HK-2 (cell line): Measurements from ENCODE around the gene ZNF423.
A peak's percentile ranks its signal among the peaks of the same experiment; 100 is the strongest.
"Not testable (repeated sequence)": the region's sequence is repeated elsewhere in the genome, so short reads cannot be mapped to it uniquely, and the experiment has no call there.

Source experiments
- DNase-seq: peaks from one replicate; pipeline ENCODE4 v3.0.0-alpha.2; 2018; ENCODE audit not compliant: unreplicated experiment

The ZNF423 gene

DNA sequence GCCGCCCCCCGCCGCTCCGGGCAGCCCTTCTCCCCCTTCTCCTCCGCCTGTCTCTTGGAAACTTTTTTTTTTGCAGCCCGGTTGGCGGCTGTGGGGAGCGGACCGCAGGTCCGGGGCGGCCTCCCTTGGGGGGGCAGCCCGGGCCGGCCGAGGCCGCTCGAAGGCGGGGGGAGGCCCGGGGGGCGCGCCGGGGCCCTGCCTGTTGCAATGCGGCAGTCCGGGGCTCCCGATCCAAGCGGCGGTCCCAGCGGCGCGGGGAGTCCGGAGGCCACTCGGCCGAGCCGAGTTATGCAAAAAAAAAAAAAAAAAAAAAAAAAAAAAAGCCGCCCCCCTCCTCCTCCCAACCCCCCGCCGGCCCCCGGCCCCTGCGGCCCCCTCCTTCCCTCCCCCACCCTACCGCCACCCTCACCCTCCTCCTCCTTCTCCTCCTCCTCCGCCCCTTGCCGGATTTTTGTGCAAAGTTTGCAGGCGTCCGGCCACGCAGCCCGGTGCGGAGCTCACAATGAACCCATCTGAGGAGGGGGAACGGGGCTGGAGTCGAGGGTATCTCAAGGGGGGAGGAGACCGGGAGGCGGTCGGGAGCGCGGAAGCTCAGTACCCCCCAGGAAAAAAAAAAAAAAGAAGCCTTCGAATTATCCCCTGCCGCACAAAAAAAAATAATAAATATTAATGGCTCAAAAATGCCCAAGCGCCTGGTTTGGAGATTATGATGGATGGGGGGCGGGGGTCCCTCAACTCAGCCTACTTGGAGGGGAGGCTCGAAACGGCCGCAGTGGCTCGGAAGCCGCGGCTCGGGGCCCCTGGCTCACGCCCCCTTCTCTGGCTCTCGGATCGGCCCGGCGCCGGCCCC, at the start of gene ZNF423:
TSS of gene ZNF423 (minus strand) at position 291 of the 850 bp plus-strand sequence. CDS start 338 bp downstream, outside the sequence.
- DNase-seq = no peak

DNA sequence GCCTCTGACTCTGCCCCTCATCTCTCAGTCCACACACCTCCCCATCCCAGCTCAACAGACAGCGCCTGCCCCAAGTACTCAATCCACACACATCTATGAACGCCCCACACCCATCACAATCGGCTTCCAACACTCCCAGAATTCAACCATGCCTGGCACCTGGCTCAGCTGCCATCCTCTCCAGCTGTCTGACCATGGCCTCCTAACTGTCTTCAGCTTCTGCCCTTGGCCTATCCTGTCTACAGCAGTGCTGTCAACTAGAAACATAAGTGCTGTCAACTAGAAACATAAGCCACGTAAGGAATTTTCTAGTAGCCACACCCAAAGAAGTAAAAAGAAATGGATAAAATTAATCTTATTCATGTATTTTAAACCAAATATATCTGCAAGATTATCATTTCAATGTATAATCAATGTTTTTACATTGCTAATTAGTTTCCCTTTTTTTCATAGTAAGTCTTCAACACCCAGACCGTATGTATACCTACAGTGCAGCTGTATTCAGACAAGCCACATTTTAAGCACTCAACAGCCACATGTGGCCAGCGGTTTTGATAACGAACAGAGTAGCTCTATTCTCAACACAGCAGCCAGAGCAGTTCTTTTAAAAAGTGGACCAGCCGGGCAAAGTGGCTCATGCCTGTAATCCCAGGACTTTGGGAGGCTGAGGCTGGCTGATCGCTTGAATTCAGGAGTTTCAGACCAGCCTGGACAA, 48.6 kb upstream of the ZNF423 start:
- DNase-seq = no peak

DNA sequence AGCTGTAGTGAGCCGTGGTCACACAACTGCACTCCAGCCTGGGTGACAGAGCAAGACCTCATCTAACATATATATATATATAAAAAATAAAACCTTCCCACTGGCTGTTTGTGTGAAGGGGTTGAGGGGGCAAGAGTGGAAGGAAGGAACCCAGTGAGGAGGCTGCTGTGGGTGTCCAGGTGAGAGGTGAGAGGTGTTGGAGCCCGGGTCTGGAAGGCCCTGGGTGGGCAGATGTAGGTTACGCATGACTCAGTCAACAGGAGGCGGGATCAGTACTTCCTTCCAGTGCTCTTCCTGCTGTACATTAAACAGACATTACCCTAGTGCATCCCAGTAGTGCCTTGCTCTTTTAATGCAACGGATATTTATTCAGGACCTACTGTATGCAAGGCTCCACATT, 47.0 kb upstream of the ZNF423 start:
- DNase-seq = no peak

DNA sequence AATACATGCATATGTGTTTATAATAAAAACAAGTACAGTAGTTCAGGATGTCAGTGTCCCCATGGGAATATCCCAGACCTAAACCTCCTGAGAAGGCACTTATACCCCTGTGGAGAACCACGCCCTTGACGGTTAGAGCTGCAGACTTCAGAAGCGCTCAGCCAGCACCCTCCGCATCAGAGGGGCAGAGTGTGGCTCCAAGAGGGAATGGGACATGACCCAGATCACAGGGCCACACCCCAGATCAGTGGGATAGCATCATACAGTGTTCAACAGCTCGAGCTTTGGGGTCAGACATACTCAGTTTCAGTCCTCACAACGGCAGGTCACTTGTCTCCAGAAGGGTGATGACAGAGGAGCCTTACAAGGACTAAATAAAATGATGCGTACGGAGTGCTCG, 45.8 kb upstream of the ZNF423 start:
- no peak for DNase-seq

DNA sequence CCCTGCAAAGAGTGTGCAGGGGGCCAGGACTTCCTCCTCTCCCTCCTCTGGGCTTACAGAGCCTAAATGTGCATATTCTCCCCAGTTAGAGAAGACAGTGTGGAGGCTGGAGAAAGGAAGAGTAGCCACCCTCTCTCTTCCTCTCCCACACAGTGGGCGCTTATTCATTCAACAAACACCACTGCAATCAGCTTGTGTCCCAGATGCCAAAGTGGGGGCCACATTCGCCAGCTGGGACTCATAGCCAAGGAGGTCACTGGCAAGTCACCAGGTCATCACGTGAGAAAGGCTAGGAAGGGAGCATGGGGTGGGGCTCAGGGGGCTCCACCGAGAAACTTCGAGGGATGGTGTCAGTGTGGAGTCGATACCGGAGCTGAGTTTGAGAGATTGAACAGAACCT, 45.0 kb upstream of the ZNF423 start:
- DNase-seq = no peak

DNA sequence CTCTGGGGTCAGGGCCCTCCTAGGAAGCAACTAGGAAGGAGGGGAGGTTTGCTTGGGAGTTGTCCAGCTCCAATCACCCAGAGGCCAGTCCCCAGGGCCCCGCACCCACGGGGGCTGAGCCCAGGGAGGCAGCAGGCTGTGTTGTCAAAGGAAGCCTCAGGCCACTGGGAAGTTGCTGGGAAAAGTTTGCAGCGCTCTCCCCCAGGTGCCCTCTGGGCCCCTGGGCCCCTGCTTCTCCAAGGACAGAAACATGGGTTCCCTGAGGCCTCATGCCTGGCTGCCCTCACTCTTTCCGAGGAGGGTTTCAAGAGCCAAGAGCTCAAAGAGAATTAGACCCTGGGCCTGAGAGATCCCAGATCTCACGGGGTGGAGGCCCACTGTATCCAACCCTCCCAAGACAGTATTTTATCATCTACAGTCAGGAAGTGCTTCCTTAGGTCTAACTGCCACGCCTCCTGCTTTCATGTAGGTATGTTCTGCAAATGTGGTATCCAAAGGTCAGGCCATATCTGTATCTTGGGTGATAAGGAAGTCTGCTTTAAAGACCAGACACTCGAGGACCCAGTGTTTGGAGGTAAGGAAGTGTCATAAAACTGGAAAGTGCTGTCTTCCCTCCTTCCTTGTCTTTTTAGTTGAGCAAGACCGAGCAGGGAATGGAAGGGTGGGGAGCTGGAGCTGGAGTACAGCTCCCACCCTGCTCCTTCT, 44.2 kb upstream of the ZNF423 start:
- DNase-seq = no peak

DNA sequence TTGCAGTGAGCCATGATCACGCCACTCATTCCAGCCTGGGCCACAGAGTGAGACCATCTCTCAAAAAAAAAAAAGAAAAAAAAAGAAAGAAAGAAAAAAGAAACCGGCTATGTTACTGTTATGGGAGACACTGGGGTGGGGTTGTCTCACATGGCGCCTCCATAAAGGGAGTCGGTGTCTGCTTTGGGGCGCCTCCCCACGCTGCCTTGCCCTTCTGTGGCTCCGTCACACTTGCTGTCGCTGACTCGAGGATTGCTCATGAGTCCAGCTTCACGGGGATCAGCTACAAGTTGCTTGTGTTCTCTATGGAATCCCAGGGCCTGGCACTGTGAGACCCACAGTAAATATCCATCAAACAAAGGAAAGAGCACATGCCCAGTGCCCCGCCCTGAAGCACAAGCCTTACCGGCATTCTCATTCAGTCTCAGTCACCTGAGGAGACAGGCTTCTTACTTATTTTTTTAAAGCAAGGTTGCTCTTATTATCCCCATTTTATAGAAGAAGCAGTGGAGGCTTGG, 40.6 kb upstream of the ZNF423 start:
- no peak for DNase-seq

DNA sequence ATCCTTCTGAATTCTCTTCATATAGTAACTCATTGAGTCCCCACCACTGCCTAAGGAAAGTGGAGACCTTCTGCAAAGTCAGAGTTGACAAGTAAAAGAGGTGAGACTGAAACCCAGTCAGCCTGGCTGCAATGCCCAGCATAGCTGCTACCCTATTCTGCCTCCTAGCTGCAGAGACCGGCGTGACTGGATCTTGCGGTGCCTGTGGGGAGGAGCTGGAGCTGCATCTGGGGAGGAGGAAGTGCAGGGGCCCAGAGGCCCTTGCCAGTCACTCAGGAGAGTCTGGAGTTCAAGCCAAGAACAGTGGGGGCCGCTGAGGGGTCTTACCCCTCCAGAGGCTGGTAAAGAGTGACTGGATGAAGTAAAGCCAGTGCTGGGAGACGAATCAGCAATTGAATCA, 35.0 kb upstream of the ZNF423 start:
- no peak for DNase-seq

DNA sequence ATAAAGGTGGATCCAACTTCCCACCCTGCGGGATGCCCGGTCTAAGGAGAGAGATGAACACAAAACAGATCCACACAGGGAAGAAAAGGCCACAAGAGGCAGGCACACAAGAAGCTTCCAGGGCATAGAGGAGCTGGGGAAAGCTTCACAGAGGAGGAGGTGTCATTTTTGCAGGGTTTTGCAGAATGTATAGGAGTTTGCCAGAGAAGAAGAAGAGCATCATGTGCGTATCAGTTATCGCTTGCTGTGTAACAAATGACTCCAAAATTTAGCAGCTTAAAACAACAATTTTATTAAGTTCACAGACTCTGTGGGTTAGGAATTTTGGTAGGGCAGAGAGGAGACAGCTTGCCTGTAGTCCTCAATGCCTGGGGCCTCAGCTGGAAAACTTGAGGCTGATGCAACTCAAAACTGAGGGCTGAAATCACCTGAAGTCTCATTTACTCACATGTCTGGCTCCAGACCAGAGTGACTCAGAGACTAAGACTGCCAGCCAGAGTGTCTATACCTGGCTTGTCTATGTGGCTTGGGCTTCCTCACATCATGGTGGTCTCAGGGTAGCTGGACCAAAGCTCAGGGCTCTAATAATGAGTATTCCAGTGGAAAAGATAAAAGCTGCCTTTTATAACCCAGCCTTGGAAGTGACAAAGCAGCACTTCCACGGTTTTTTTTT, 33.9 kb upstream of the ZNF423 start:
- no peak for DNase-seq

DNA sequence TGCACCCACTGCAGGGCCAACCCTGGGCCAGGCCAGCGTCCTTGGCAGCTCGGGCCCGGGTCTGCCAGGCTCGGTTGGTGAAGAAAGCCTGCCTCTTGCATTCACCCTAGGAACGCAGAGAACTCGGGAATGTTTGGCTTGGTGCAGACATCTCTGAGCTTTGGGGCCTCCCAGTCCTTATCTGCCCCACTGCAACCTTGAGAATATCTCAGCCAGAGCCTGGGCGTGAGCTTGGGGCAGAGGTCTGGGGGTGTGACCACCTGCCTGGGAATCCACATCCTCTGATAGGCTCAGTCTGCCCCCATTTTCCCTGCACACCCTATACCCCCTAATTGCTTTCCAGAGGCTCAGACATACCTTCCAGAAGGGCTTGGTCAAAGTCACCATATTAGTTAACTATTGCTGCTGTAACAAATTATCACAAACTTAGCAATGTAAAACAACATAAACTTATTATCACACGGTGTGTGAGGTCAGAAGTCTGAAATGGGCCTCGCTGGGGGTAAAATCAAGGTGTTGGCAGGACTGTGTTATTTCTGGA, 30.7 kb upstream of the ZNF423 start:
- DNase-seq = no peak

DNA sequence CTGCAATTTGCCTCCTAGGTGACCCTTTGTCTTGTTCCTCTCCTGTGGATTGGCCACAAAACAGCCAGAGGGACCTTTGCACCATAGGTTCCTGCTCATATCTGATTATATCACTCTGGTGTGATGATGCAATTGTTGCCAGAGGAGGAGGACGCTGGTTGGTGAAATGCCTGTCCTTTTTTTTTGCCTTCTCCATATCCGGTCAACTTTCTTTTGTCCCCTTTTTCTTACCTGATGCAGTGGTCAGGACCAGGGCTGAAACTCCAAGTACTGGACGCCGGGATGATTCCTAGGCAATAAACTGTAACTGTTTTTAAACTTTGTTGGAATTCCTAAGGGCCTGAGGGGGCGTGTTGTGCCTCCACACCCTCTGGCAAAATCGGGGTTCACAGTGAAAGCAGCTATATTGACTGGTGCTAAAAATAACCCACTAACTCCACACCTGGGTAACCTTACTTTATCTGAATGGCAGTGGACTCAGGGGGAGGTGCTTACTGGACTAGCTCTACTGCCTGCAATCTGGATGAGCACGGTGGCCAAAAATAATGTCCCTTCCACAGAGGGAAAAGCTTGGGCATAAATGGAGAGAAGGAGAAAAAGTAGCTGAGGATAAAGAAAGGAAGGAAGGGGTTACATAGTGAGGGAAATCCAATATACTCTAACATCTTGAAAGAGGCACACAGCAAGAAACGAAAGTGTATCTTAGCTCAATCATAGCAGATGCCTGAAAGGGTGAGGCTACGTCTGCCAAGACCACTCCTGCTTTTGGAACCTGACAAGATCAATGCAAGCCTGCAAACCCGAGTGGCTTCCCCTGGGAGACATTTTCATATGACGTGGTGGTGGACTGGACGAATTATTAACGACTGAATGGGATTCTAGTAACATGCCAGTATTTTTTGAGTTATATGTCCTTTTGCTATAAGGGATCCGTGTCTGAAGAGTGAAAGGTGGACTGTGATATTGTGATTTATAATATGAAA, 28.4 kb upstream of the ZNF423 start:
- no peak for DNase-seq

DNA sequence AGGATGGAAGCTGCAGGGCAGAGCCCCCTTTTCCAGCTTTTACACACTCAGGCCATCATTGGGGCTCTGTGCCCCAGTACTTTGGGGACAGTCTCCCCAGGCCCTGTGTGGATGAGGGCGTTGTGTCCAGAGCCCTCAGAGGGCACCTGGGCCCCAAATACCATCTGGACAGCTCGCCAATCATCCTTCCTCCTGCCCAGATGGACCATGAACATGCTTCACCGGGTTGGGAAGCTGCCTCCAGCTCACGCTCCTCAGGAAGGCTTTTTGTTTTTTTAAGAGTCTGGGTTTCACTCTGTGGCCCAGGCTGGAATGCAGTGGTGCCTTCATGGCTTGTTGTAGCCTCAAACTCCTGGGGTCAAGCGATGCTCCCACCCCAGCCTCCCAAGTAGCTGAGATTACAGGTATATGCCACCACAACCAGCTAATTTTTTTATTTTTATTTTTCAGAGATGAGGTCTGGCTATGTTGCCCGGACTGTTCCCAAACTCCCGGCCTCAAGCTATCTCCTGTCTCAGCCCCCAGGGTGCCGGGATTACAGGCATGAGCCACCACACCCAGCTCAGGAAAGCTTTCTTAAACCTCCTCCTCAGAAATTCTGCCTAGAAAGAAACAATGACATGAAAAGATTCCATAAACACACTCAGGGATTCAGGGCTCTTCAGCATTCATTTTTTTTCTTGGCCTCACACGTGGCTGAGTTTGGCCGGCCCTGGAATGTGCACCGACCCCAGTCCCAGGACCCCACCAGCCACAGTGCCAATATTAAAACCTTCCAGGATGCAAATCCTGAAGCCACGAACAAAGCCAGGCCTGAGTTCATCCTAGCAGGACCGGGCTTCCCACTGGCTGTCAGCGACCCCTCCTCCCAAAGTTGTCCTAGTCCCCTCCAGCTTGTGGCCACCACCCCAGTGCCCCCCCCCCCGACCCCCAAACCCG, 27.4 kb upstream of the ZNF423 start:
- DNase-seq = no peak

DNA sequence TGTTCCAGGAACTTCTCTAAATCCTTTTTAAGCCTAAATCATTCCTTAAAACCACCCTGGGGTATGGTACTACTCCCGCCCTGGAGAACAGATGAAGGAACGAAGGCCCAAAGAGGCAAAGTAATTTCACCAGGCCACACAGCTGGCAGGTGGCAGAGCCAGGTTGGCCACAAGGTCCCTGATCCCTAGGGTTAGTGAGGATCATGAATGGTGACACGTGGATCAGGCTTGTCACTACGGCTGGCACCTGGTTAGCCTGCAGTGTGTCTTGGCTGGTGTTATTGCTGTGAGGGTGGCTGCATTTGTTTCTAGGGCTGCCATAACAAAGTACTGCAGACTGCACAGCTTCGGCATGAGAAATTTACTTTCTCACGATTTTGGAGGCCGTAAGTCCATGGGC, 26.0 kb upstream of the ZNF423 start:
- DNase-seq = no peak

DNA sequence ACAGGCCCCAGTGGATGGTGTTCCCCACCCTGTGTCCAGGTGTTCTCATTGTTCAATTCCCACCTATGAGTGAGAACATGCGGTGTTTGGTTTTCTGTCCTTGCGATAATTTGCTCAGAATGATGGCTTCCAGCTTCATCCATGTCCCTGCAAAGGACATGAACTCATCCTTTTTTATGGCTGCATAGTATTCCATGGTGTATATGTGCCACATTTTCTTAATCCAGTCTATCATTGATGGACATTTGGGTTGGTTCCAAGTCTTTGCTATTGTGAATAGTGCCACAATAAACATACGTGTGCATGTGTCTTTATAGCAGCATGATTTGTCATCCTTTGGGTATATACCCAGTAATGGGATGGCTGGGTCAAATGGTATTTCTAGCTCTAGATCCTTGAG, 22.6 kb upstream of the ZNF423 start:
- DNase-seq = not testable (repeated sequence)

DNA sequence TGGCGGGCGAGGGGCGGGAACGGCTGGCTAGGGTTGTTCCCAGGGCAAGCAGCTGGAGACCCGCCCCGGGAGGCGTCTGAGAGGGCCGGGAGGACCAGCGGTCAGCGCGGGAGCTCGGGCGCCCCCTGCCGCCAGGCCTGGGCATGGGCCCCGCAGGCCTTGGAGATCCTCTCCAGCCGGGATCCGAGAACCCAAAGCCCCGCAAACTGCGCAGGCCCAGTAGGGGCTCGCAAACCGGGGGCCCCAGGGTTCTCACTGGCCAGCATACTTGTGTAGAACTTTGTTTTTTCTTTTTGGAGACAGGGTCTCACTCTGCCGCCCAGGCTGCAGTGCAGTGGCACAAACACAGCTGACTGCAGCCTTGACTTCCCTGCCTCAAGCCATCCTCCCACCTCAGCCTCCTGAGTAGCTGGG, 20.8 kb upstream of the ZNF423 start:
- DNase-seq = peak; percentile 41

DNA sequence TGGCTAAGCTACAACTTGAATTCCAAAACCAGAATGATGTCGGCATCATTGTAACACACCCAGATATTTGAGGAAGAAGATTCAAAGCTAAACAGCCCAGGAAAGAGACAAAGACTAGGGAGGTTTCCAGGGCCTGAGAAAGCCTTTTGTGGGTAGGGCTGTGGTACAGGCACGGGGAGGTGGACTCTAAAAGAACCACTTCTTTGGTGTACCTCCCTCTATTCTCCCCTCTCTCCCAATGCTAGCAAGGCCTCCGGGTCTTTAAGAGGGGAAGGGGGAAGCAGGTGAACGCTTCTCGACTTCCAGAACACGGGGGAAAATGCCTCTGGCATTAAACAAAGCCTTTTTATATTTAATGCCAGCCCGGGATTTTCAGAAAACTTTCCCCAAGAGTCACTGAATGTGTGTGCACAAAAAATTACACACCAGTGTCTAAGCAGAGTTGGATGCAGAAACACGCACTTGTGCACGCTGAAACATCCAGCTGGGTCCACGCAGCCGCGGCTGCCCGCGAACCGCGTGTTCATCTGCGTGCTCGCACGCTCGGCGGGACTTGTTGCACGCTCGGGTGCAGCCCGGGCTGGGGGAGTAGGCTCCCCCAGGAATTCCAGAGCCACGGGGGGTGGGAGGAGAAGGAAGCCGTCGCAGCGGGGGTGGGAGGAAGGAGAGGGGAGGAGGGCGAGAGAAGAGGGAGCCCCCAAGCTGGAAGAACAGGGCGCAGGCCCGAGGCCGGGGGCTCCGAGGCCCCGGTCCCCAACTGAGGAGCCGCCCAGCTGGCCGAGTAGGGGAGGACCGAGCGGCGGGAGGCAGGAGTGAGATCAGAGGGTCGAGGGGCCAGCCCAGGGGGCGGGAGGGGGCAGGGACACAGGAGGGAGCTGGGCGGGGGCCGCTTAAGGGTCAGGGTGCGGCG, 20.1 kb upstream of the ZNF423 start:
- DNase-seq = no peak

DNA sequence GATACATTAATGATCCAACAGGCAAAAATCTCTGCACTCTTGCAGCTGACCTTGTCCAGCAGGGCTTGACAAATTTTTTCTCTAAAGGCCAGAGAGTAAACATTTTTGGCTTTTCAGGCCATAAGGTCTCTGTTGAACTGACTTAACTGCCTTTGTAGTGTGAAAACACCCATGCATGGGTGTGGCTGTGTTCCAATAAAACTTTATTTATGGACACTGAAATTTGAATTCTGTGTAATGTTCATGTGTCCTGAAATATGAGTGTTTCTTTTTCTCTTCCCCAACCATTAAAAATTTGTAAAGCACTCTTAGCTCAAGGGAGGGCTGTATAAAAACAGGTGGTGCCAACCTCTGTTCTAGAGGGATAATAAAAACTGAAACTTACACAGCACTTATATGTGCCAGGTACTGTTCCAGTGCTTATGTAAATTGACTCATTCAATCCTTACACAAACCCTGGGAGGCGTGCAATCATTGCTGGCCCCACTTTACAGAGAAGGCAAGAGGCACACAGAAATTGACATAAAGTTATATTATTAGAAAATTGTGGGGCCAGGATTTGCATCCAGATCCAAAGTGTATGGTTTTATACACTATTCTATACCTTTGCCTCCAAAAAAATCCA, 18.8 kb upstream of the ZNF423 start:
- DNase-seq = no peak

DNA sequence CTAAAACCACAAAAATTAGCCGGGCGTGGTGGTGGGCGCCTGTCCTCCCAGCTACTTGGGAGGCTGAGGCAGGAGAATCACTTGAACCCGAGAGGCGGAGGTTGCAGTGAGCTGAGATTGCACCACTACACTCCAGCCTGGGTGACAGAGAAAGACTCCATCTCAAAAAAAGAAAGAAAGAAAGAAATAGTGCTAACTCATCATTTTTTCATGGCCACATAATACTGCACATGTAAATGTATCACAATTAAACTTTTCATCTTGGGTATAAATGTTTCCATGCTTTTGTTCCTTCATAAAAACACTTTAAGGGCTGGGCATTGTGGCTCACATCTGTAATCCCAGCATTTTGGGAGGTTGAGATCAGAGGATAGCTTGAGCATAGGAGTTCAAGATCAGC, 15.9 kb upstream of the ZNF423 start:
- DNase-seq = not testable (repeated sequence)
